GM12864 (cell line): ENCODE results near the gene P2RY2.

Experiments used
- DNase-seq: peaks from one replicate; pipeline ENCODE4 v3.0.0-alpha.2; 2011; ENCODE audit warnings: low read depth
- H3K4me3 ChIP-seq: 2 replicates; pipeline ENCODE4 v1.5.1; 2011; ENCODE audit warnings: mild to moderate bottlenecking, low read depth, low read length, control low read depth
- TF ChIP-seq, protein P1 (sequence below): IDR thresholded peaks from 2 replicates; pipeline ENCODE4 v1.5.1; 2011; ENCODE audit warnings: low read depth, mild to moderate bottlenecking, moderate library complexity, low read length, control low read depth, inconsistent platforms; ENCODE audit errors: missing control alignments

P2RY2 gene

DNA sequence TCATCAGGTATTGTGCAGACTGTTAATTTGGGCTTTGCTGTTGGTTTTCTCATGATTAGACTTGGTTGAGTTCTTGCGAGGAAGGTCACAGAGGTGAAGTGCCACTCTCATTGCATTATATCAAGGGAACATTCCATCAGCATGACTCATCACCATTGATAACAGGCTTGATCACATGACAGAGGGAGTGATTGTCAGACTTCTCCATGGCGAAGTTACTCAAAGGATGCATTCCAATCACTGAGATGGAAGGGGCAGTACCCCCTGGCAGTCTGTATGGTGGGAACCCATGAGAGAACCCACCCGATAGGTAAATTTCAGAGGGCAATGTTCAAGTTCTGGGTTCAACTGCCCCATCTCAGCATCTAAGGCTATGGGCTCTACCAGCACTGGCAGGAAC, 19.4 kb upstream of the P2RY2 start:
- DNase-seq: no peak

DNA sequence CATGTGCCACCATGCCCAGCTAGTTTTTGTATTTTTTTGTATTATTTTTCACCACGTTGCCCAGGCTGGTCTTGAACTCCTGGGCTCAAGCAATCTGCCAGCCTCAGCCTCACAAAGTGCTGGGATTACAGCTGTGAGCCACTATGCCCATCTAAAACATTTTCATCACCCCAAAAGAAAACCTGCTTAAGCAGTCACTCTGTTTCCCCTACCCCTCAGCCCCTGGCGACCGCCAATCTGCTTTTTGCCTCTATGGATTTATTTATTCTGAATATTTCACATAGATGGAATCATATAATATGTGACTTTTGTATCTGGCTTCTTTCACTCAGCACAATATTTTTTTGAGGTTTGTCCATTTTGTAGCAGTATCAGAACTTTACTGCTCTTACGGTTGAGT, 18.6 kb upstream of the P2RY2 start:
- no peak for DNase-seq
- TF ChIP-seq, protein P1, sequence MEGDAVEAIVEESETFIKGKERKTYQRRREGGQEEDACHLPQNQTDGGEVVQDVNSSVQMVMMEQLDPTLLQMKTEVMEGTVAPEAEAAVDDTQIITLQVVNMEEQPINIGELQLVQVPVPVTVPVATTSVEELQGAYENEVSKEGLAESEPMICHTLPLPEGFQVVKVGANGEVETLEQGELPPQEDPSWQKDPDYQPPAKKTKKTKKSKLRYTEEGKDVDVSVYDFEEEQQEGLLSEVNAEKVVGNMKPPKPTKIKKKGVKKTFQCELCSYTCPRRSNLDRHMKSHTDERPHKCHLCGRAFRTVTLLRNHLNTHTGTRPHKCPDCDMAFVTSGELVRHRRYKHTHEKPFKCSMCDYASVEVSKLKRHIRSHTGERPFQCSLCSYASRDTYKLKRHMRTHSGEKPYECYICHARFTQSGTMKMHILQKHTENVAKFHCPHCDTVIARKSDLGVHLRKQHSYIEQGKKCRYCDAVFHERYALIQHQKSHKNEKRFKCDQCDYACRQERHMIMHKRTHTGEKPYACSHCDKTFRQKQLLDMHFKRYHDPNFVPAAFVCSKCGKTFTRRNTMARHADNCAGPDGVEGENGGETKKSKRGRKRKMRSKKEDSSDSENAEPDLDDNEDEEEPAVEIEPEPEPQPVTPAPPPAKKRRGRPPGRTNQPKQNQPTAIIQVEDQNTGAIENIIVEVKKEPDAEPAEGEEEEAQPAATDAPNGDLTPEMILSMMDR: no peak
- no peak overlapping the region for H3K4me3 ChIP-seq

More for the DNA sequence above, 19.4 kb upstream of the P2RY2 start:
- TF ChIP-seq, protein P1: no peak
- H3K4me3 ChIP-seq: no peak overlapping the region

DNA sequence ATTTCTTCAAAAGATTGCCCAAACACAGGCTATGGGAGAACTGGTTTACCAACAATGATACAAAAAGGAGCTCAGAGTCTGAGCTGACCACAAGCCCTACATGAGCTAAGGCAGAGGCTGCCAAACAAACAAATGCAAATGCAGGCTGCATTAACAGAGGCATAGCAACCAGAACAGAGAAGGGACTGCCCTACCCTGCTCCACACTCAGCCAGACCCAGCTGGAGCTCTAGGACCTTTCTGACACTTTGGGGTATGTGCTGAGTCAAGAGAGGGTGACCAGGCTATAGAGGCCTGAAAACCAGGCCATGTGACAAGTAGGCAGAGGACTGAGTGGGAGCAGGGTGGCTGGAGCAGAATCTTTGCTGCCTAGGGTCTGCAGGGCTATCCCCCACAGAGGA, 17.8 kb upstream of the P2RY2 start:
- TF ChIP-seq, protein P1: no peak
- DNase-seq: no peak
- H3K4me3 ChIP-seq: no peak overlapping the region

DNA sequence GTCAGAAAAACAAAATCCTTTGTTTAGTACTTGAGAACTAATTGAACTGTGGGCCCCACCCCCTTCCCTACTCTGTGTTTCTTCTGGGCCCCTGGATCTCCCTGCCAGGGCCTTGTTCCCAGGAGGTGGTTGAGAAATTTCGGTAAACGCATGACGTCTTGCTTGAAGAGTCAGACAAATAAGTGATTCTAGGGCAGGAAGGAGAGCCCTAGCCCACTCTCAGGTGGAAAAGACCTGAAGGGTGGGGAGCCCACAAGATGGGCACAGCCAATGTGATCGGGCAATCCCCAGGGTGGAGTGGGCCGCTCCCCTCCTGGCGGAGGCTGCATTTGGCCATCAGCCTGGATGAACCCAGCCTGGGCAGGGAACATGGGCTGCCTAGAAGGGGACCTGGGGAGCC, 16.8 kb upstream of the P2RY2 start:
- DNase-seq: no peak
- H3K4me3 ChIP-seq: no peak overlapping the region
- TF ChIP-seq, protein P1: no peak

DNA sequence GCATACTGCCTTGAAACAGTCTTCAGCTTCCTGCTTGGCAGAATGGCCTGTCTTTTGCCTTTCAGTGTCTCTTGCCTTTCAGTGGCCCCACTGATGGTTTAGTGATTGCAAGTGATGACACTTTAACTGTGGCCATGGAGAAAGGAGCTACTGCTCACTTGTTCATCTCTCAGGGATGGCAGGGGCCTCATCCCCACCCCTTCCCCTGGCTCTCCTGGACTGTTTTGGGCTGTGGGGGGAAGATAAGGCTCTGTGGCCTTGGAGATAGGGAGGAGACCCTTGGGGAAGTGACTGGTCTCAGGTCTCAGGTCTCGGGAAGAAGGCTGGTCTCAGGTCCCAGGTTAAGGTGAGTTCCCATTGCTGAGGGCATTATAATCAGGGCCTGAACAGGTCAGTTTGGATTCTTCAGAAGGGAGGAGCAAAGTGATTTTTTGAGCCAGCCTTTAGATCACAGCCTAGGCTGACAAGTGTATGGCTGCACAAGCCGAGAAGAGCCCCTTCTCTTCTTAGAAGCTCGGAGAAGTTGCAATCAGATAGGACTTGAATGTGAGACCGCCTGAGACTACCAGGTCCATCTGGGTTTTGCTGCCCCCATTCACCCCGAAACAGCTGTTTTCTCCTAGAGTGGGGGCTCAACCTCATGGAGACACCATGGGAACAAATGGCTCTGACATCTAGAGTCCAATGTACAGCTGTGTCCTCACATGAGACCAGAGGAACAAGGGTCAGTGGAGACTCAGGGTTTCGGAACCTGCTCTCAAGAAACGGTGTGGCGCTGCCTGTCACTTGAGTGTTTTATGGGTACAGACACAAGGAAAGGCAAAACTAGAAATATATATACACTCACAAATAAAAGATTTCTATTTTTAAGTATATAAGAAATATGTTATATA, 15.9 kb upstream of the P2RY2 start:
- no peak for DNase-seq
- H3K4me3 ChIP-seq: no peak overlapping the region
- TF ChIP-seq, protein P1: no peak

DNA sequence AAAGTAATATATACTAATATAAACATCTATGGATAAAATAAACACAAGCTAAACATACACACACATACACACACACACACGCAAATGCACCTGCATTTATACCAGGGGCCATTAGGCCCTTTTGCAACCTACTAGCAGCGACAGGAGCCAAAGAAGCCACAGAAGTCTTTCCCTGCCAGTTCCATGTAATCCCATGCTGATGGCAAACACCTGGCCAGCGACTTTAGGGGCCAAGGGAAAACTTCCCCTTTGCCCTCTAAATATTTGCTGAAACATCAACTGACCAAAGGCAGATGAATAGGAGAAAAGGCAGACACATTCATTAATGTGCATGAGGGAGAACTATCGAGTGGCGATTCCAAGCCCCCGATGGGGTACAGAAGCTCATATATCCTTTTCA, 14.8 kb upstream of the P2RY2 start:
- H3K4me3 ChIP-seq: no peak overlapping the region
- TF ChIP-seq, protein P1: no peak
- DNase-seq: no peak

DNA sequence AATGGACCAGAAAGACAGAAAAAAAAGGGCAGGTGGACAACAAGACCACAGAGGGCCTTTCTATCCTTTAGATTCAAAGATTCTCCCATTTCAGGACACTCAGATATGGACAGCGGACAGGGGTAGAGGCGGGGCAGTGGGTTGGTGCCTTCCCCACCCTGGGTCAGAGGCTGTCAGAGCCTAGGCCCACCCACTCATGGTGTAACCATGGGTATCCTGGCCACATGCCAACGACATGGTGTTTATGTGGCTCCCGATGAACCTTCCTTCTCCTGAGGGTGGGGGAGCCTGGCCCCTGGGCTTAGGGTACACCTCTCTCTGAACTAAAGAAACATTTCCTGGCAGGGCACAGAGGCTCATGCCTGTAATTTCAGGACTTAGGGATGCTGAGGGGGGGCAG, 14.3 kb upstream of the P2RY2 start:
- TF ChIP-seq, protein P1: no peak
- no peak overlapping the region for H3K4me3 ChIP-seq
- no peak for DNase-seq
